NK-92 (cell line): ENCODE measurements around the gene MS4A10.

ENCODE experiments used
- DNase-seq: peaks from one replicate; lab custom pipeline; 2025; ENCODE audit not compliant: unreplicated experiment; lab: John Stamatoyannopoulos, UW

The MS4A10 gene

DNA sequence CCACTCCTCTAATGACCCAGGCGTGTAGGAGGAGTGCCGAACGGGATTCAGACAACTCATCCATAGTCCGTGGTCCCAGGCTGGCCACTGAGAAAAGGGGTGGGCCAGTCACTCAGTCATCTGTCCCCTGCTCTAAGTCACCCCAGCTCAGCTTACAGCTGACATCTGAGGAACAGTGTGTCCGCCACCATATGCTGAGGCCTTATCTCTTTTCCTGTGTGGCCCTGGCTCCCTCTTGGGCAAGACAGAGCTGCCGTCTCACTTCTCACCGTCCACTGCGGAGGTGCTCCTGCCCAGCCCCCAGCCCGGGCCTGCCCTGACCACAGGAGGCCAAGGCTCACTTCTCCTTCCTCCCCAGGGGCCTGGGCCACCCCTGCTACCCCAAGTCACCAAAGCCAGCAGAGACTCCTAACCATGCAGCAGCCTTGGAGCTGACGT lies 63.6 kb downstream of the MS4A10 start:
- DNase-seq: no peak

DNA sequence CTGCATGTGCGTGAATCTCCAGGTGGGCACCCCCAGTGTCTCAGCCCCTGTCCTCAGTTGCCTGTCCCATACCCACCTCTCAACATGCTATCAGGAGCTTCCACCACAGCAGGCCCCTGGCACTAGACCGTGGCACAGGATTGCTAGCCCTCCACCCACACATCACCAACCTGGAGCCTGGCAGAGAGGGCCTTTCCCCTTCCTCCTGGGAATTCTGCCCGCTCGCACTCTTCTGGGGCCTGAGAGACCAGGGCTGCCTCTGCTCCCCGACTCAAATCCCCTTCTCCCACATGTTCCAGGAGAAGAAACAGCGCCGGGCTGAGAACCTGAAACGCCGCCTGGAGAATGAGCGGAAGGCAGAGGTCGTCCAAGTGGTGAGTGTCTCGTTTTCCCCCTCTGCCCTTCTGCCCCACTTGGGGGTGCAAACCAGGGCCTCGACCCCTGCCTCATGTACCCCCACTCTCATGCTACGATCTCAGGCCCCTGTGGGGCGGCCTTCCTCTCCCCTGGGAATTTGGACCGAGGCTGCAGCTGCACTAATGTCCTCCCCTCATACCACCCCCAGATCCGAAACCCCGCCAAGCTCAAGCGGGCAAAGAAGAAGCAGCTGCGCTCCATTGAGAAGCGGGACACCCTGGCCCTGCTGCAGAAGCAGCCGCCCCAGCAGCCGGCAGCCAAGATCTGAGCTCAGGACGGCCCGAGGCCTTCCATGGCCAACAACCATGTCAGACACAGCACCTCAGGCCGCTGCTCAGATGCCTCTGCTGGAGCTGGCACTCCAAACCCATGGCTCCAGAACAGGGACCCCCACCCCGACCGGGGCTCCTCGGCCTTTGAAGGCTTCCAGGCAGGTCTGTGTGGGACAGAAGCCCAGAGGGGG lies 64.7 kb downstream of the MS4A10 start:
- no peak for DNase-seq
